Left forelimb (tissue), 1 donor: ENCODE data around the gene GRIA4.
"Not testable (repeated sequence)": the region's sequence is repeated elsewhere in the genome, so short reads cannot be mapped to it uniquely, and the experiment has no call there.

ENCODE experiments used
- DNase-seq: peaks from one replicate; pipeline ENCODE4 v3.0.0-alpha.2; 2018; ENCODE audit warnings: low spot score

The GRIA4 gene

GRCh38 chr11:106003094-106003493, 393.2 kb downstream of the GRIA4 start:
- not testable (repeated sequence) for DNase-seq

DNA sequence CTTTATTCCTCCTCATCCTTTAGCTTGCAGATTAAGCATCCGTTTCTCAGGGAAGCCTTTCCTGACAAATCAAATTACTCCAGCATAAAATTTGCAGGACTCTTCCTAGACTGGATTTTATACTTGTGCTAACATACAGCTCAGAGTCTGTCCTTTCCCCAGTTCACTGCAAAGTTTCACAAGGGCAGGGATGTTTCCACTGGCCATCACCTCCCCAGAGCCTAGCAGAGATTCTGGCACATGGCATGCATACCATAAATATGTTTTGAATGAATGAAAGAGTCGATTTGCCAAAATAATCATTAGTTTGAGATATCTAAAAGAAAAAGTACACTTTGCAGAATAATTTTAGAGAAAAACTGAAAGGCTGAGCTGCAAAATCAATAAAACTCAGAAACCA, 401.6 kb downstream of the GRIA4 start:
- no peak for DNase-seq

GRCh38 chr11:106012744-106013143, 402.9 kb downstream of the GRIA4 start:
- DNase-seq, result no peak

GRCh38 chr11:106014035-106014434, 404.2 kb downstream of the GRIA4 start:
- no peak for DNase-seq

GRCh38 chr11:106014620-106015019, 404.7 kb downstream of the GRIA4 start:
- no peak for DNase-seq

GRCh38 chr11:106015066-106015465, 405.2 kb downstream of the GRIA4 start:
- no peak for DNase-seq

- DNase-seq, result no peak
Measured at GRCh38 chr11:106017093-106017492, 407.2 kb downstream of the GRIA4 start.

DNA sequence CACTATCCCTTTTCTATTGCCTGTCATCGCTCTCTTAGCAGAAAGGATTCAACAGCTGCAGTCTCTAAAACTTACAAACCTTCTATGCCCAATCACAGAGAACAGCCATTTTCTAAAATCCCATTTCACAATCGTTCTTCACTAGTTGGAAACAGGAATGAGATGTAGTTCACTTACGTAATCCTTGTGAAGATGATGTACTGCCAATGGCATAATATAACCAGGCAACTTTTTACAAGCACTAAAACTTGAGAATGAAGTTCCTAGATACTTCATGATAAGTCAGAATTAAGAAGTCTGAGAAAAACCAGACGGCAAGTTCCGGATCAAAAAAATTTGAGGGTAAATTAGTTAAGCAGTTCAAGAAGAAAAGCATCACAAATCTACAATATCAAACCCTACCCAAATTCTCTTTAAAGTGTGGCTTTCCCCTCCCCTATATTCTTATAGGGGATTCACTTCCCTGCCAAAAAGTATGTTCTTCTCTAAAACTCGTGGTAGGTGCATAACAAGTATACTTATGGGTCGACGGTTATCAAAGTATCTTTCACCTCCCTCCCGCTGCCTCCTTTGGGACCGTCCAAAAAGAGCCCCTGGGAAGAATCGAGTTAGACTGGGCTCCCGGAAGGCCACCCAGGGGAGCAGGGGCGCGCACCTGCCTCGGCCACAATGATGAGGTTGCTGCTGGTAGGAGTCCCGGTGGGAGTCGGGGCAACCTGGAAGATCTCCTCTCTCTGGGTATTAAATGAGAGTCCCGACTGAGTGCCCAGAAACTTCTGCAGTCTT, 411.5 kb downstream of the GRIA4 start:
- DNase-seq, result no peak

- peak; percentile 97 for DNase-seq
Measured at GRCh38 chr11:106021967-106022794, 412.3 kb downstream of the GRIA4 start, which contains the start of gene MSANTD4. Gene MSANTD4, minus strand, starts transcription at chr11:106022240. Its CDS starts 11,323 bp downstream, at chr11:106010917.

- no peak for DNase-seq
Measured at GRCh38 chr11:106022795-106023275, 413.0 kb downstream of the GRIA4 start.

GRCh38 chr11:106030609-106031008, 420.7 kb downstream of the GRIA4 start:
- no peak for DNase-seq

DNA sequence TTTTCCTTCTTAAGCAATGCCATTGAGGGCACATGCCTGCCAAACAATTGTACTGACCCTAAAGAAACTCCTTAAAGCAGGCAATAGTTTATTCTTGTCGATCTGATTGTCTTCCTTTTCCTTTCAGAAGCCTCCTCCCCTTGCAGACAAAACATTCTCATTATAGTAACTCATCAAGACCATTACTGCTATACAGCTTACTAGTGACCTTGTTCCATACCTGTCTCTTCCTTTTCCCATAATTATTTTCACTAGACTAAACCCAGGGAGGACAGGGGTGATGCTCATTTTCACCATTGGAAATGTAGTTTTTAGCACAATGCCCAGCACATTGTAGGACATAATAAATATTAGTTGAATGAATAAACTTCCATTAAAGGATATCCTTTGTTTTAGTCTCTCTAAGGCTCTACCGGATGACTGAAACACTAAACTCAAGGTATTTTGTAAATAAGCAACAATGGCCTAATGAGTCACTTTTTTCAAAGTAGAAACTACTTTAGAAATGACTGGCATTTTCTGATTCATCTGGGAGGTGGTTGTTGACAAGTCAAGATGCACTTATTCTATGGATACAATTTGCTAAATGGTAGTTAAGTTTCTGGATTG, 421.4 kb downstream of the GRIA4 start:
- no peak for DNase-seq
